A673 (cell line): ENCODE measurements around the gene SLIT3.

ENCODE experiments used
- CTCF ChIP-seq: fragments of 300-800, 200-600 bp; sonication (generic); conservative IDR thresholded peaks from 2 replicates; pipeline ENCODE4 v1.5.1; 2017; ENCODE audit warnings: low read depth, mild to moderate bottlenecking, antibody characterized with exemption, low read length, moderate library complexity, mixed read lengths
- EZH2 ChIP-seq: fragments of 200-600 bp; sonication (generic); IDR thresholded peaks from 2 replicates; pipeline ENCODE4 v1.6.1; 2017; ENCODE audit warnings: borderline replicate concordance, low read depth, mild to moderate bottlenecking, mixed read lengths, antibody characterized with exemption, low read length; ENCODE audit not compliant: poor library complexity, severe bottlenecking

DNA sequence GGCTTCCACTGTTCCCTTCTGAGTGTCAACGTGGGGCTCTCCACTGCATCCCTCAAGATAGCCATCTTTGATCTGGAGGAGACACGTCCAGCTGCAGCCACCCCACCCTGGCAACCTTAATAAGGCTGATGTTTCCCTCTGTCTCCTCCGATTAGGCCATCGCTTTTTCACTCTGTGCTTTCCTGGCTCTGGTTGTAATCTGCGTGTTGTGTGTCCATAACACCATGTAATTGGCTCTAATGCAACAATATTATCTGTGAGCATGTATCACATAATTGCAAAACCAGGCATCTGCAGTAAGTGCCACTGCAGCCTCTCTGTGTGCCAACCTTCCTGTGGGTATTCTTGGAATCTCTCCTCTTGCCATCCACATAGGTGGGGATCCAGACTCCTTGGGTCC is 471.9 kb downstream of the SLIT3 start:
- TF ChIP-seq CTCF (no peak), EZH2 (no peak)
